ENCODE data around the gene FRYL.
A peak's percentile ranks its signal among the peaks of the same experiment; 100 is the strongest.

The FRYL gene

GRCh38 chr4:48596336-48596735, 183.7 kb downstream of the FRYL start:
- DNase-seq = no peak
- Histone ChIP-seq H3K27ac (no peak overlapping the region), H3K4me3 (ENCODE audit: low read depth, low read length) (no peak overlapping the region), H3K36me3 (peaks cover 12% of the 10 kb centered on the region), H3K27me3 (ENCODE audit: insufficient read depth, low read depth, severe bottlenecking) (no peaks in the 10 kb centered on the region), H3K9me3 (ENCODE audit: severe bottlenecking) (no peaks in the 10 kb centered on the region)
- TF ChIP-seq CTCF (IDR thresholded peaks at IDR 0.05; ENCODE audit: low read depth, low read length) = no peak

- peak; percentile 80 for DNase-seq
- peaks cover 25% of the 10 kb centered on the region for H3K36me3 ChIP-seq
- no peaks in the 10 kb centered on the region for H3K27me3 ChIP-seq (ENCODE audit: insufficient read depth, low read depth, severe bottlenecking)
- no peaks in the 10 kb centered on the region for H3K9me3 ChIP-seq (ENCODE audit: severe bottlenecking)
- H3K4me3 ChIP-seq (ENCODE audit: low read depth, low read length) = no peak overlapping the region
- peak overlapping the region; percentile 35; the same call in 1 of the 2 replicates for H3K27ac ChIP-seq
- no peak for TF ChIP-seq CTCF (IDR thresholded peaks at IDR 0.05; ENCODE audit: low read depth, low read length)
Observed at GRCh38 chr4:48594180-48594579, 185.9 kb downstream of the FRYL start.

GRCh38 chr4:48591372-48591771, 188.7 kb downstream of the FRYL start:
- TF ChIP-seq CTCF (IDR thresholded peaks at IDR 0.05; ENCODE audit: low read depth, low read length) = no peak
- Histone ChIP-seq H3K36me3 (peaks cover 39% of the 10 kb centered on the region), H3K9me3 (ENCODE audit: severe bottlenecking) (no peaks in the 10 kb centered on the region)

GRCh38 chr4:48590884-48591283, 189.2 kb downstream of the FRYL start:
- TF ChIP-seq CTCF (IDR thresholded peaks at IDR 0.05; ENCODE audit: low read depth, low read length) = no peak
- peaks cover 44% of the 10 kb centered on the region for H3K36me3 ChIP-seq
- no peak for DNase-seq
- H3K27me3 ChIP-seq (ENCODE audit: insufficient read depth, low read depth, severe bottlenecking) = no peaks in the 10 kb centered on the region
- H3K4me3 ChIP-seq (ENCODE audit: low read depth, low read length) = no peak overlapping the region
- no peak overlapping the region for H3K27ac ChIP-seq
- no peaks in the 10 kb centered on the region for H3K9me3 ChIP-seq (ENCODE audit: severe bottlenecking)

More at GRCh38 chr4:48591372-48591771, 188.7 kb downstream of the FRYL start:
- H3K27me3 ChIP-seq (ENCODE audit: insufficient read depth, low read depth, severe bottlenecking) = no peaks in the 10 kb centered on the region
- H3K27ac ChIP-seq = no peak overlapping the region
- no peak overlapping the region for H3K4me3 ChIP-seq (ENCODE audit: low read depth, low read length)
- DNase-seq = no peak

- no peaks in the 10 kb centered on the region for H3K9me3 ChIP-seq (ENCODE audit: severe bottlenecking)
- no peak overlapping the region for H3K4me3 ChIP-seq (ENCODE audit: low read depth, low read length)
- H3K27ac ChIP-seq = no peak overlapping the region
- H3K36me3 ChIP-seq = peaks cover 56% of the 10 kb centered on the region
- no peak for TF ChIP-seq CTCF (IDR thresholded peaks at IDR 0.05; ENCODE audit: low read depth, low read length)
- no peaks in the 10 kb centered on the region for H3K27me3 ChIP-seq (ENCODE audit: insufficient read depth, low read depth, severe bottlenecking)
- no peak for DNase-seq
Observed at GRCh38 chr4:48589098-48589445, 191.0 kb downstream of the FRYL start.

Measured in WERI-Rb-1 (cell line).